Occipital lobe (tissue), 2 donors: Measurements from ENCODE around the gene C3AR1. TPM values are rescaled to one million over a fixed set of nuclear protein-coding genes. Genes with fewer than 3 reads are reported as not detected.
"Not testable (repeated sequence)": the region's sequence is repeated elsewhere in the genome, so short reads cannot be mapped to it uniquely, and the experiment has no call there.

ENCODE experiments used
- DNase-seq: peaks from one replicate; lab custom pipeline; 2025; lab: John Stamatoyannopoulos, UW
- total RNA-seq: library from RNA; depleted of rRNA; stranded (reverse); fragments of >200 nt; gene quantifications from one replicate; pipeline ENCODE4 v1.2.3, GENCODE V29; 2014

Gene C3AR1
- total RNA-seq, 1 donor from 2014 or later = 3.1 TPM

DNA sequence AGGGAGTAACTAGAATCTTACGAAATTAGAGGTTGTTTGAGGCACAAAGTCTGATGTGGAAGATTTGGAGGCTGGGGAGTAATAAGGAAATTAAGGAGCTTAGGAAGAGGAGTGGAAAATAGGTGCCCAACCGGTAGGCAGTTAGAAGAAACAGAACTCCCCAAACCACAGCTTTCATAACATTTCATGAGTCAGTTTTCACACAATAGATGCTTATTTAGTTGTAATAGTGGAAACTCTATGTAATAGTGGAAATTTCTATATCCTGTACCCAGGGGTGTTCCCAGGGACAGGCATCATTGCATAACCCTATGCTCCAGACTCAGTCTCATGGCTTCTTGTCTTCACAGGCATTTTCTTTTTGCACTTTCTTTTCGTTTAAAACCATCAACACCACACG lies 8.3 kb downstream of the C3AR1 start:
- DNase-seq = no peak

DNA sequence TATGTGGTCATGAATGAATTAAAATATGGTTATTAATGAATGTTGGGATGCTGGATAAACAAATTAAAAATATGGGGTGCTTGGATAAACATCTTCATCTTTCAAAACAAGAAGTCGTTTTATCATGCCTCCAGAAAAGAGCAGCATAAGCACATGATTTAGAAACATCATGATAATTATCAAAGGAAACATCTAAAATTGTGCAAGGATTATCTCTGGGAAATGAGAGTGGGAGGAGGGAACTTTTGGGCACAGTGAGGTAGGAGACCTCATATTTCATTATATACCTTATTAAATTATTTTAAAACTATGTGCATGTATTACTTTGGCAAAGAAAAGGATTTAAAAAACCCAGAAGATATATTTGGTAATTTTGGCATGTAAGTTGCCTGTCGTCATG lies 8.9 kb downstream of the C3AR1 start:
- DNase-seq = no peak

DNA sequence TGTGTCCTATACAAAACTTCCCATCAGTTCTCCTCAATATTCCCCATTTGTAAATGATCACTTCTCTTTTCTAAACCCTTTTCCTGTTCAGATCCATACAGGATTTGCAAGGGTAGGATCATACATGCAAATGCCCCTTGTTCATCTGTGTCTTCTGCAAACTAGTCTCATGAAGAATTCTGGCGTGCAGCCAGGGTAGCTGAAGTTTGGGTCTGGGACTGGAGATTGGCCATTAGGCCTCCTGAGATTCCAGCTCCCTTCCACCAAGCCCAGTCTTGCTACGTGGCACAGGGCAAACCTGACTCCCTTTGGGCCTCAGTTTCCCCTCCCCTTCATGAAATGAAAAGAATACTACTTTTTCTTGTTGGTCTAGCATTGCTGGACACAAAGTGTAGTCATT lies 11.3 kb downstream of the C3AR1 start:
- no peak for DNase-seq

DNA sequence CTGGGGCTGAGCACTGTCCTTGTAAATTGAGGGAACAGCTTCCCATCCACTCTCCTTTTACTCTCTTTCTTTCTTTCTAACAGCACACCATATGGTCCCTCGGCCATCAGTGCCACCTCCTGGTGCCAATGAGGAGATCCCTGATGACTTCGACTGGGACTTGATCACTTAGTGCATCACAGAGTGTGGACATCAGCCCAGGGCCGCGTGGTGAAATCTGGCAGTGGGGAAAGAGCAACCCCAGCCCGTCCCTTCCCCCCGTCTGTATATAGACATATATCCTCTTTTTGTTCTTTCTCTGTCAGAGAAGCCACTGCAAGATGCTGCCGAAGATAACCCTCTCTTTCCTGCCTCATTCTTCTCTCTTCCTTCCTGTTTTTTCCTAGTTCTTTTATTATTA lies 13.5 kb downstream of the C3AR1 start:
- DNase-seq = no peak

DNA sequence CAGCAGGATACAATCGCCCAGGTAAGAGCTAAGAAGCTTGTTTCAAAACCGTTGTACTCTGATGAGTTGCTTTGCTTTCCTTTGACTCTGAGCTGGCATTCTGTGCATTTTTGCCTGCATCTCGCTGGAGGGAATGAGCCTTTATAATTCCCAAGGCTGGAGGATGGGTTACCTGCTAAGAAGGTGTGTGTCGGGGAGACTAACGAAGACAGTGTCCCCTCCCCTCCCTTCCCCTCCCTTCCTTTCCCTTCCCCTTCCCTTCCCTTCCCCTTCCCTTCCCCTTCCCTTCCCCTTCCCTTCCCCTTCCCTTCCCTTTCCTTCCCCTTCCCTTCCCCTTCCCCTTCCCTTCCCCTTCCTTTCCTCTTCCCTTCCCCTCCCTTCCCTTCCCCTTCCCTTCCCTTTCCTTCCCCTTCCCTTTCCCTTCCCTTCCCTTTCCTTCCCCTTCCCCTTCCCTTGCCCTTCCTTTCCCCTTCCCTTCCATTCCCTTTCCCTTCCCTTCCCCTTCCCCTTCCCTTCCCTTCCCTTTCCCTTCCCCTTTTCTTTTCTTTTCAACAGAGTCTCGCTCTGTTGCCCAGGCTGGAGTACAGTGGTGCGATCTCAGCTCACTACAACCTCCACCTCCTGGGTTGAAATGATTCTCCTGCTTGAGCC lies 15.4 kb downstream of the C3AR1 start:
- DNase-seq = no peak

DNA sequence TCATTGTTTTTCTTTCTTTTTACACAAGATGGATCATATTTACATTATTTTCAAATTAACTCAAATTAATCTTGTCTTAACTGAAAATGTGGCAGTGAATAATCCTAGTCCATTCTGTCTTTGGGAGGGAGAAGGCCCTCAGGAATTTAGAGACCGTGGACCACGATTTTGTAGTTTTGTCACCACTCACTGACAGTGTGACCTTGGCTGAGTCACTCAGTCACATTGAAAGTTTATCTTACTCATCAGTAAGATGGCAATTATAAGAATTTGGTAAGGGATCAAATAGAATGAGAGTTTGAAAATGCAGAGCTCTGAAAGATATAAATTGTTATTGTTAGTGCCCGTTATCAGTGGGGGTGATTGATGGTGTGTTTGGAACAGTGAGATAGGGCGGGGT lies 17.3 kb downstream of the C3AR1 start:
- no peak for DNase-seq

DNA sequence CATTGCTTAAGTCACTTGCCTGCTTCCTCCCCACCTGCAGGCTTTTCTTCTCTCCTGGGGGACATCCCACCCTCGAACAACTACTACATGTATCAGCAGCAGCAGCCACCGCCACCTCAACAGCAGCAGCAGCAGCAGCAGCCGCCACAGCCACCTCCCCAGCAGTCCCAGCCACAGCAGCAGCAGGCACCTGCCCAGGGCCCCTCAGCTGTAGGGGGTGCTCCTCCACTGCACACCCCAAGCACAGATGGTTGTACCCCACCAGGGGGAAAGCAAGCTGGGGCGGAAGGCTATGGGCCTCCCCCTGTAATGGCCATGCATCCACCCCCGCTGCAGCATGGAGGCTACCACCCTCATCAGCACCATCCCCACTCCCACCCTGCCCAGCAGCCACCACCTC lies 18.3 kb downstream of the C3AR1 start:
- DNase-seq = no peak

DNA sequence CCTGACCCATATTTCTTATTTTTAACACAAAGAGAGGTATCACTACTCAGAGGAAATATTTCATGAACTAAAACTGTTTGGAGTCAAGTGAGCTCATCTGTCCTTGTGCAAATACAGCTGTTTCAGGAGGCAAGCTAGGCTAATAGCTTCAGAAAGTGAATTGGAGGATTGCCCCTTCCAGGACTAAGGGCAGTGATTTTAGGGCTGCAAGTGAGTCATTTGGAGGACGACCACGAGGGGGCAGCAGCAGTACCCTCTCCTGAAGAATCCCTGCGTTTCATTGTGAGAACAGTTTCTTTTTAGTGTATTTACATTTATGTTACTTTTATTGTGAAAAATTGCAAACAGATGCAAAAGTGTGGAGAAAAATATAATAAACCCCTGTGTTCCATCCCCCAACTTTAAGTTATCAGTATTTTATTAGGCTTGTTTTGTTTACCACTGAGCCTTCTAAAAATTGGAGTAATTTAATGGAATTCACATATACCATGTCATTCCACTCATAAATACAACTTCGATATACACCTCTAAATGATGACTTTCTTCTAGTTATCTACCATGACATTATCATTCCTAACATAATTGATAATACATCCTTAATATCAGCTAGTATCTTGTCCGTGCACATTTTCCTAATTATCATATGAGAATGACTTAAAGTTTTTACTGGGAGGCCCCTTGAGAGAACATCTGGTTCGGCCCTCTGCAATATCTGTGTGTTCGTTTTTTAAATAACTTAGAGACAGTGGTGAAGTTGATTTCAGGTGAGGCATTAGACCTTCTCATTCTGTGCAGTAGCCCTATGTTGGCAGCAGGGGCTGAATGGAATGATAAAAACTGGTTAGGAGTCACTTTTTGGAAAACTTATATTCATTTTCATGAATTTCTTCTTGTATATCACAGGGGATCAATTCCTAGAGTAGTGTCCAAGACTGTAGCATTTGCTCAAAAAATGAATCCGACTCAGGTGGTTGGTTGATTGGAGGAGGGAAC lies 19.9 kb downstream of the C3AR1 start:
- peak; percentile 15 for DNase-seq

DNA sequence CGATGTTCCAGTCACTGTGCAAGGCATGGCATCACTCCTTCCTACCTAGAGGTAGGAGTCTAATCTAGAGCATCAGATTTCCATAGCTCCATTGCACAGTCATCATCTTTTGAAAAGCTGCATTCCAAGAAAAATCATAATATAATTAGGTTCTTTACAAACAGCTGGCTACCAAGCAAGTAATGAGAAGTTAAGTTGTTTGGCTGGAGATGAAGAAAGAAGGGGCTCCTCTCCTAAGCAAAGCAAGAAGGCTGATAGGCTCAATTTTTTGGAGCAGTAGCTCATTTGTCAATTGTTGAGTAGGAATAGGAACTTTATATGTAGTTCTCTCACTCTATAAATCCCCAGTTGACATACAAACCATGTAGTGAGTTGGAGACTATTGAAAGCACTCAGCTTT lies 25.4 kb downstream of the C3AR1 start:
- DNase-seq = no peak

DNA sequence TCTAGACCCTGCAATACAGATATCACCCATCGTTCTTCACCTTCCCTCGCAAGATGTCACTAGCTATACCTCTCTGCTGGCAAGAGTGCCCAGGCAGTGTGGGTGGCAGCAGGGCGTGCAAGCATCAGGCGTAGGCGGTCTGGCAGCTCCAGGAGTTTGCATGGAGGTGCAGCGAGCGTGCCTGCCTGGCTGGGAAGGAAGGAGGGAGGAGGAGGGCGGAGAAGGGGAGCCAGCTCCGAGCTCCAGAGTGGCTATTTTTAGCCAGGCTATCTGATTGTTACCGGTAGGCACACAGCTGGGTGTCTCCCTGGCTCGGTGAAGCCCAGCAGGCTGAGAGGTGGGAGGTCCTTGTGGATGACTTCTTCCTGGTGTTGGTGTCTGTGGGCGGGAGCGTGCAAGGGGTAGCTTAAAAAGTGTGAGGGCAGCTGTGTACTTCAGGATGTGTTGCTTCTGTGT lies 27.5 kb downstream of the C3AR1 start:
- DNase-seq = peak; percentile 82

DNA sequence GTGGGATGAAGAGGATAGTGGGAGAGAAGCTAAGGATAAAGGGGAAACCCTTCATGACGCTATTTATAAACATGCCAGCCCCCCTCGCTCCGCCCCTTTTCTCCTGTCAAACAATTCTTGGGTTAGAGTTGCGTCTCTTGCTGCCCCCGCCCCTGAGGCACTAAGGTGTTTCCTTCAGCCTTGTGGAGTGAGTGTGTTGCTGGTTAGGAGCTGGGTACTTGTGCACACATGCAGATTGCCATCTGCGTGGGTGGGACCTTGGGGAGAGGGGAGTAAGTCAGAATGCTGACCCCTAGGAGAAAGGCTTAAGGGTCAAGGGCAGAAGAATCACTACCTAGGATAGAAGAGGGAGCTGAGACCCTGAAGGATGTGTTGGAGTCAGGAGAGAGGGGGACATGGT lies 28.2 kb downstream of the C3AR1 start:
- no peak for DNase-seq

DNA sequence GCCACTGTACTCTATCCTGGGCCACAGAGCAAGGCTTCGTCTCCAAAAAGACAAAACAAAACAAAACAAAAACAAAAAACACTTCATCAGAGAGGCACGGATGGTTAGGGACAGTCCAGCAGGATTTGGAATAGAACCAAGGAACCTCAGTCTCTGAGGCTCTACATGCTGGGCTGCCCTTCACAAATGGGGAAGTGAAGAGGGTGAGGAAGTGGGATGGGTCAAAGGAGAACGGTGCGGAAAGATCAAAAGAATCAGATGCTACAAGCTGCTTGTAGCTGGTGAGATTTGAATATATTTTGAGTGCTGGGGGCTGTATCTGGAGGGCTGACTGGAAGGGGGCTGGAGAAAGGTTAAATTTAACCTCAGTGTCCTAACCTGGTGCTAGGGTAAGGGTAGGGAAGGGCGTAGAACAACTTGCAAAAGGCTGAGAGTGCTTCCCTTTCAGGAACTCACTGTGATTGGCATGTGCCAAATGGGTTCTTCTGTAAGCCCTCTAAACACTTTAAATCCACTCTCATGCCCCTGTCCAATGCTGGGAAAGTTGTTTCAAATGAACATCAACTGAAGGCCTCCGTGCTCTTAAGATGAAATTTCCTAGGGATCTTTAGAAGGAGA lies 29.0 kb downstream of the C3AR1 start:
- DNase-seq = no peak

DNA sequence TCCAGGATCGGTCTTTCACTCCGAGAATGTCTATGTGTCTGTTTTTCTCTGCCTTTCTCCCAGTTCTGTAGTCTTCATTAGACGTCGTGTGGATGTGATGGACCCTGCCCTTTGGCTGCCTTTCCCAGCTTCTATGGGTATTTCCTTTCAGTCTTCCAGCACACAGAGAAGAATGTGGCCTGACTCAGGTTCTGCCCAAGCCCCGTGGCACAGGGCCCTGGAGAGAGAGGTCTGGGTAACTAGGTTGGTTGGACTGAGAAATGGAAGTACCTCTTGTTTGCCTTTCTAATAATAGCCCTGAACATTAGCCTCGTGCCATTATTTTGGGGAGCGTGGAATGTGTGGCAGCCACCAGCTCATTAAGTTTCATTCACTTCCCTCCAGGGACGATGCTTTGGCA lies 29.8 kb downstream of the C3AR1 start:
- DNase-seq = no peak

DNA sequence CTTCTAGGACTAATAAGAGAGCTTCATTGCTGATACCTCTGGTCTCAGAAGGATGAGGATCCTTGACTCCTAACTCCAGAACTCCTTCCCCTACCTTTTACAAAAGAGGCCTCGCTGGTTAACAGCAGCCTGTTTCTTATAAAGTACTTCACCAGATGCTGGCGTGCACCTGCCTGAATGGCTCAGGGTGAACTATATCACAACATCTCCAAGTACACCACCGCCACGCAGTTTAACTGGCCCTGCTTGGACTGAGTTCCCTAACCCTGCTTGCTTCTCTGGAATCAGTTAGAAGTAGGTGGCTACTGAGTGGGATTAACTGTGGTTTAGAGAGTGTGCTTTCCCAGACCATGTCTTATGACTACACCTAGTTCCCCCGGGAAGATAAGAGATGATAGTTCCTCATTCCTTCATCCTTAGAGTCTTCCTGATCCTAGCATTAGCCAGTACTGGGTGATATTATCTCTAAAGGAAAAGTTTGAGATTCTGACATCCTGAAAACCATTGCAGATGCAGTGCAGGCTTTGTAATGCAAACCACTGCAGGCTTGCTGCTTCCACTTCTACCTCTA lies 30.6 kb downstream of the C3AR1 start:
- DNase-seq = no peak

DNA sequence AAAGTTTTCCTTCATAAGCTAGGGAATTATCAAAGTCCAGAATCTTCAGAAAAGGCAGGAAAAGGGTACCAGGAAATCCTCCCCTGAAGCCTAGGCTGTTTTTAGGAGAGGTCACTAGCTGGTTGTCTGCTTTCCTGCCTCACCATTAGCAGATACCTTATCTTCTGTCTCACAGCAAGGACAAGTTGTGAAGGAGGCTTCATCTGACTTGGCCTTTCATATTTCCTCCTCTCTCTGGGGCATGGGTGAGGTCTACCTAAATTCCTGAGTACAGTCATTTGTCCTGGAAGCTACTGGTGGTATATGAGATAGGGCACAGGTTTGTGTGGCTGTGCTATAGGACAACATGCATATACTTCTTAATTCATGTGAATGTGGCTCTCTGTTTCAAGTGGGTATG lies 31.4 kb downstream of the C3AR1 start:
- no peak for DNase-seq

DNA sequence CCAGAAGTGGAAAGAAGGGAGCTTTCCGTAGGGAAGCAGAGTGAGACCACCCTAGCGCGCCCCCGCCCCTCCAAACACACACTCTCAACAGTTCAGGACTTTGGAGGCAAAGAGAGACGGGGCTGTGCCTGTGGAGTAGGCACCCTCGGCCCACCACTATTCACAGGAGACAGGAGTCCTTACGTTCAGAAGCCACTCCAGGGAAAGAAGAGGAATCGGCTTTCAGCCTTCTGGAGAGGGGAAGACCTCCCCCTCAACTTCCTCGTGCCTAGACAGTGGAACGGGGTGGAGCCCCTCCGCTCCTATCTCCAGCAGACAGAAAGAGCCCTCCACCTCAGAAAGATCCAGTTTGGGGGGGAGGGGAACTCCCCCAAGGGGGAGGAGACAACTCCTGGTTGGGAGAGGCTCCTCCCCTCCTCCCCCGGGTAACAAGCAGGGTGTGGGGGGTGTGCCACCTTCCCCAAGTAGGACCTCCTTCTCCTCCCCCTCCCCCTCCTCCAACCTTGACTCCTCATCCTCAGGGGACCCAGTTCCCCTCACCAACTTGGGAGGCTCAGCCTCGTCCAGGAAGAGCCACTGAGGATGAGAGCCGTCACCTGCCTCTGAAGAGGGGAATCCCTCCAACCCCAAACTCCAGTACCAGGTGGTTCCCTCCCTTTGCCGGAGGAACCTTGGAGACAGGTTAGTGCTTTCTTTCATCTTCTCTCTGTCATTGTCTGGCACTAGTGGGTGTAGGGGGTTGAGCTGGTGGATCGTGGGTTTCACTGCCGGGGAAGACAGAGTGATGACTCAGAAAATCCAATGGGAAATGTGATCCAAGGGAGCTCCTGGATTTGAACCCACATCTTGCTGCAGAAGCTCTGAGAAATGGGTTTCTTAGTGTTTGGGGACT lies 32.8 kb downstream of the C3AR1 start:
- no peak for DNase-seq

DNA sequence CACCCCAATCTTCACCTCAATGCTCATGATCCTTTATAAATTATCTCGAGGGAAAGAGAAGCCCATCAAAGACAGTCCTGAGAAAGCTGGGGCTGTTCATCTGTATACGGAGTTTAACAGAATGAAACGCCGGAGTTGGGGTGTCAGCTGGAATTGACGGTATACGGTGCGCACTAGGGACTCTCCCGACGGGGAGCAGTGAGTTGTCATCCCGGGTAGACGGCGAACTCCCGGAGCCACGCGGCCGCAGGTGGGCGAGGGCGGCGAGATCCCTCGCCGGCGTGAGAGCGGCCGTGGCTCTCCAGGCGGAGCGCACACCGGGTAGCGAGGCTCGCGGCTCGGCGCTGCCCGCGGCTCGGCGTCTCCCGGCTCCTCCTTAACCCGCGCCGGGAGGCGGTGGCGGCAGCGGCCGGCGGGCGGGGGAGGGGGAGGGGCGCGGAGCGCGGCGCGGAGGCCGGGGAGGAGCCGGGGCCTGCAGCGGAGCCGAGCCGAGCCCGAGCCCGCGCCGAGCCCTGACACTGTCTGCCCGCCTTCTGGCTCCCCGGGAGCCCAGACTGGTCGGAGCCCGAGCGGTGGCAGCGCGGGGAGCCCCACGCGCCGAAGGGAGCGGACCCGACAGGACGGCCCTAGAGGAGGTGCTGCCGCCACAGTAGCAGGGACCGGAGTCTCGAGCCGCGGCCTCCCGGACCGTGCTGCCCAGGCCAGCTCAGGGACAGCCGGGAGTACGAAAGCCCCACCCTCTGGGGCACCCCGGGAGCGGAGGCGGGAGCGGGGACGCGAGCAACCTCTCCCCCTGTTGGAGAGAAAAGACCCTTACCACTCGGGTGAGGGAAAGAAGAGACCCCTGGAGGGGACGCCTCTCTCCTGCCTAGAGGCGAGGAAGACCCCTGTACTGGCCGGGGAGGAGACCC lies 33.7 kb downstream of the C3AR1 start, which contains the start of gene FOXJ2:
TSS of gene FOXJ2 (plus strand) at position 475 of the 911 bp plus-strand sequence. CDS start 7,117 bp downstream, outside the sequence.
- DNase-seq = peak; percentile 68

DNA sequence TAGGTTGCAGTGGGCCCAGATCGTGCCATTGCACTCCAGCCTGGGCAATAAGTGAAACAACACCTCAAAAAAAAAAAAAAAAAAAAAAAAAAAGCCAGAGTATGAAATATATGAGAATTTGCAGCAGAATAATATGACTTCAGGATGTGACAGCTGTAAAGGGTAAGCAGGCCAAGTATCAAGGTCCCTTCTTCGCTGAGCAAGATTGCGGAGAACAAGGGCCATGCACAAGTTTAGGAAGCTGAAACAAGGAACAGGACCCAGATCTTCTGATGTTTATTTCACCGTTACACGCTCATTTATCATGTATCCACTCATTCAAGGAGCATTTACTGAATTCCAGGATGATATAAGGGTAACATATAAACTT lies 34.3 kb downstream of the C3AR1 start:
- DNase-seq = no peak

DNA sequence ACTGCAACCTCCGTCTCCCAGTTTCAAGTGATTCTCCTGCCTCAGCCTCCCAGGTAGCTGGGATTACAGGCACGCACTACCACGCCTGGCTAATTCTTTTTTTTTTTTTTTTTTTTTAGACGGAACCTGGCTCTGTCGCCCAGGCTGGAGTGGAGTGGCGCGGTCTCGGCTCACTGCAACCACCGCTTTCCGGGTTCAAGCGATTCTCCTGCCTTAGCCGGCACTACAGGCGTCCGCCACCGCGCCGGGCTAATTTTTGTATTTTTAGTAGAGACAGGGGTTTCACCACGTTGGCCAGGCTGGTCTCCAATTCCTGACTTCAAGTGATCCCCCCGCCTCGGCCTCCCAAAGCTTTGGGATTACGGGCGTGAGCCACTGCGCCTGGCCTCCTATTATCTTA lies 35.1 kb downstream of the C3AR1 start:
- not testable (repeated sequence) for DNase-seq

DNA sequence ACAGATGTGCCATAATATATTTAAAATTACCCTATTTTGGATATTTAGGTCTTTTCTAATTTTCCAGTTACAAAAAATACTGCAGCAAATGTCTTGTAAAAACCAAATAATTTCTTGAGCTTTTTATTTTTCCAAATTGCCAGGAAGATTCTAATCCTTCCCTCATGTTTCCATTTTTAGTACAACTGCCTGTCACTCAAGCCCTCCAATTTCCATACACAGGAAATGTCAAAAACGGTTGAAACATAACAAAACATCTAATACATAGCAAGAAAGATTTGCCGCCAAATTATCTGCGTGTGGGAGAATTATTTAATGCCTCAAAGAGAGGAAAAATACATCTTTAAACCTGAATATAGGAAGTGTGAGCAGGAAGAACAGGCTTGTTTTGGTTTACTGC lies 36.0 kb downstream of the C3AR1 start:
- no peak for DNase-seq
